Activated CD8-positive, alpha-beta memory T cell treated with anti-CD3 and anti-CD28 coated beads for 36 hours (primary cell): ENCODE results near the gene STARD3NL. TPM values are rescaled to one million over a fixed set of nuclear protein-coding genes. Genes with fewer than 3 reads are reported as not detected.
"Not testable (repeated sequence)": the region's sequence is repeated elsewhere in the genome, so short reads cannot be mapped to it uniquely, and the experiment has no call there.

Experiments
- CTCF ChIA-PET: fragments of 350-600 bp; sonication (Branson Sonifier 250); formaldehyde crosslinking; loops from one replicate; lab custom pipeline; 2021; ENCODE audit warnings: antibody characterized with exemption; lab: Charles Lee
- POLR2A ChIA-PET: fragments of 350-600 bp; sonication (Branson Sonifier 250); formaldehyde crosslinking; loops from one replicate; lab custom pipeline; 2021; ENCODE audit warnings: antibody characterized with exemption; lab: Charles Lee
- total RNA-seq, 2 experiments: library from RNA; stranded (reverse); gene quantifications; one replicate each; pipeline ENCODE4 v1.2.3, GENCODE V29; 2021

Gene STARD3NL
- total RNA-seq, 2 experiments from 2014 or later = 46.4 to 48.1 TPM

DNA sequence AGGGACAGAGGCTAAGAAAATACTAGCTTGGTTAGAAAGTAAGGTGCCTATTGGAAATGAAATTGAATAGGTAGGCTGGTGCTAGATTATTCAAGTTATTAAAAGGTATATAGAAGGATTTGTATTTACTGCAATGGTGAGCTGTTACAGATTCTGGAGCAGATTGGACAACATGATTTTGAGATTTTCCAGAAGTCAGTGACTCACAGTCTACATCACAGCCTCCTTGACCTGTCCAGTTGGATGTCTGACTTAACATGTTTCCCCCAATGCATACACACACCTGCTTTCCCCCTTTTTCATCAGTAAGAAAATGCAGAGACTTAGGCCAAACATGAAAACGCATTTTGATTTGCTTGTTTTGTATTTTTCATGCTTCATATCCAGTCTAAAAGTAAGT lies 33.4 kb downstream of the STARD3NL start:
- ChIA-PET POLR2A (no interaction called here), CTCF (interaction anchor here (1.2 kb wide), 1 partner anchor 120 kb away, joined by 3 read pairs; no protein-coding TSS in a partner anchor)

GRCh38 chr7:38211940-38212339 lies 33.9 kb downstream of the STARD3NL start:
- ChIA-PET POLR2A (no interaction called here), CTCF (interaction anchor here (0.6 to 2.0 kb wide), 3 partner anchors 14 to 123 kb away, joined by 3 to 5 read pairs (median 3); no protein-coding TSS in a partner anchor)

DNA sequence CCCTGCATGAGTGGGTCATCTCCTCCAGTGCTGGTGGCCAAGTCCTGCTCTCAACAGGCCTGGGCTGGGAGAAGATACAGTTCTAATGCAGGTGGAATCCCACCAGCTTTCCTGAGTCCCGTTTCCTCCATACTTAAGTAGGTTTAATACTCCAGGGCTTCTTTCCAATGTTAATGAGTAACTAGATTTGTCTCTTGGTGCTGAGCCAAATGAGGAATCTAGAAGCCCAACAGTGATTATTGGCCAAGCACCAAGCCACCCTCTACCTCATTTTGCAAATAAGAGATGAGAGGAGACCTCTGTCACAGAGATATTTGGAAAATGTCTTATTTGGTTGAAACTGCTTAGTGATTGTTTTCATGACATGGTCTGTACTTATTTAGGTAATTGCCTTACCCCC lies 37.1 kb downstream of the STARD3NL start:
- ChIA-PET POLR2A (interaction anchor here (1.2 kb wide), 1 partner anchor 154 kb away, joined by 3 read pairs; no protein-coding TSS in a partner anchor), CTCF (interaction anchor here (0.6 to 10.2 kb wide), 25 partner anchors 8 to 1514 kb away, joined by 3 to 145 read pairs (median 6); no protein-coding TSS in a partner anchor)

DNA sequence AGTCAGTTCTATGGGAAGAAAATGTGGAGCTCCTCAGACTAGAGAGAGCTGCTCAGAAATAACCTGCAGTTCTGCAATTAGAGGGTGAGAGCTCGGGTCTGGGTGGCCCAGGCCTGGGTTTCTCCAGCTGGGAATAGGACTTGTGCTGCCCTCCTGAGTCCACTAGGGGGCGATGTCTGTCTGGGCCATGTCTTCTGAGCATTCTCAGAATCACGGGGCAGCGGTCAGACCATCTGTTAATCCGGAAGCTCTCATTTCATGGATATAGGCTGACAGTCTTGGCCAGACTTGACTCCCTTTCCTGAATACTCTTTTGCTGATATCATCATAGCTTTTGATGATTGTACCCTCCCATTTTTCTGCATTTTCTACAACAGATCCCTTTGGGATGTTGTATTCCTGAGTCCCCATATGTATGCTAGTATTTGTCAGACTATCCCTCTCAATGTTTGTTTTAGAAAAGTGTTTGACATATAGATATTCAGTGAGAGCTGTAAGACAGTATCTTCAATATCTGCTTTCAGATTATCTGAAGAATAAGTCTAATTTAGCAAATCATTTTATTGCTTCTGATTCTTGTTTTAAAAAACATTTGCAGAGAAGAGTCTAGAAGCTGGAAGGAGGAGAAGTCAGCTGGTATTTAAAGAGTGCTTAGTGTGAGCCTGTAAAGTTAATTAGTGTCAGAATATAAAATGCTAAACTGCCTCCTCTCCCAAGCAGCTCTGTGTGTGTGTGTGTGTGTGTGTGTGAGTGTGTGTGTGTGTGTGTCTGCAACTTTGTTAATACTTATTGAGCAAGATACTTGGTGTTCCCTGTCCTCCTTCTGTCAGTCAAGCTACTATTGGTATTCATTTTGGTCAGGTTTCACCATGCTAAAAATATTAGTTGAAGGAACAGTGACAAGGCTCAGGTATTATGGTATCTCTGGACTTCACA lies 38.0 kb downstream of the STARD3NL start:
- ChIA-PET CTCF (interaction anchor here (0.6 to 10.2 kb wide), 34 partner anchors 9 to 1629 kb away, joined by 3 to 145 read pairs (median 4); no protein-coding TSS in a partner anchor), POLR2A (interaction anchor here (0.8 to 1.2 kb wide), 2 partner anchors 35 to 153 kb away, joined by 3 read pairs; no protein-coding TSS in a partner anchor)

GRCh38 chr7:38217672-38218071 lies 39.6 kb downstream of the STARD3NL start:
- POLR2A ChIA-PET = interaction anchor here (0.6 to 1.2 kb wide), 2 partner anchors 15 to 1375 kb away, joined by 3 read pairs; no protein-coding TSS in a partner anchor

GRCh38 chr7:38220452-38220851 lies 42.4 kb downstream of the STARD3NL start:
- ChIA-PET CTCF (interaction anchor here (0.9 to 10.2 kb wide), 7 partner anchors 107 to 153 kb away, joined by 3 to 145 read pairs (median 4); no protein-coding TSS in a partner anchor), POLR2A (no interaction called here)

More at GRCh38 chr7:38217672-38218071, 39.6 kb downstream of the STARD3NL start:
- CTCF ChIA-PET = interaction anchor here (1.0 to 10.2 kb wide), 5 partner anchors 113 to 151 kb away, joined by 3 to 145 read pairs (median 5); no protein-coding TSS in a partner anchor

DNA sequence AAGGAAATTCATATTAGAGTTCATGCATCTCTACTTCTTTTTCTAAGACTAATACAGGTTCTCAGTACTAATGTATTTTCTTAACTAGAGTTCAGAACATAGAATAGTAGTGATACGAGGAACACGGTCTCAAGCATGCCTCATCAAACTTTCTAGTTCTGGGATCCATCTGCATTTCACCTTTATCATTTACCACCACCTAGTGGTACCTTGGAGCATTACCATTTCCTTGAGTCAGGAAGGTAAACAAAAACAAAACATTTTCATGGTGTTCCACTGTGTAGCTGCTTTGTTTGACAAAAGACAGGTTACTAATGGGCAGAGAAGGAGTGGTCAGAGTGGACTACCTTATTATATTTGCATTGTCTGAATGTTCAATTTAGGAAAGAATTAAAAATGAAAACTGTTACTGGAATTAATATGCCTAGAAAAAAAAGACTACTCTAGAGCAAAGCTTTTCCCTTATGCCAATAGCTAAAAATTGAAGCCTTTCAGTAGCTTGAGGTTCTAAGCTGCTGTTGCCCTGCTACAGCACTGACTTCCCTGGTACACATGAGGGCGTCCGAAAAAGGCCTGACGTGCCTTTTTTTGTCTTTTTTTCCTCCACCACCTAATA lies 44.5 kb downstream of the STARD3NL start:
- ChIA-PET POLR2A (no interaction called here), CTCF (interaction anchor here (0.8 to 10.2 kb wide), 10 partner anchors 9 to 151 kb away, joined by 3 to 145 read pairs (median 4); no protein-coding TSS in a partner anchor)

DNA sequence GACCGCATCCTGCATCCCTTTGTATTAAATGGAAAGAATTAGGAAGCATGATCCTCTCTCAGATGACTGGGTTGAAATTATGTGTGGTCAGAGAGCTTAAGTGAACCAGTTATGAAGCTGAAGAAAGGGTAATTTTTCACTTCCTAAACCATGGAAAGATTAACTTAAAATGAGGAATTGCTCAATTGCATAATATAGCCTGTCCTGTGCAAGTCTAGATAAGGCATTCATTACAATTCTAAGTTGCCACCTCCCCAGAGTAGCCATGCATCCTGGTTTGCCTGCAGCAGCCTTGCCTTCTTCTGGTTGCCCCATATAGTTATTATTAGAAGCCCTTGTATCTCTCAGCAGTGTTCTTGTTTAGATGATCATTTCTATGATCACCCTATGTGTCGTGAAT lies 45.3 kb downstream of the STARD3NL start:
- ChIA-PET CTCF (interaction anchor here (0.8 to 10.2 kb wide), 7 partner anchors 8 to 151 kb away, joined by 3 to 145 read pairs (median 6); no protein-coding TSS in a partner anchor), POLR2A (no interaction called here)

DNA sequence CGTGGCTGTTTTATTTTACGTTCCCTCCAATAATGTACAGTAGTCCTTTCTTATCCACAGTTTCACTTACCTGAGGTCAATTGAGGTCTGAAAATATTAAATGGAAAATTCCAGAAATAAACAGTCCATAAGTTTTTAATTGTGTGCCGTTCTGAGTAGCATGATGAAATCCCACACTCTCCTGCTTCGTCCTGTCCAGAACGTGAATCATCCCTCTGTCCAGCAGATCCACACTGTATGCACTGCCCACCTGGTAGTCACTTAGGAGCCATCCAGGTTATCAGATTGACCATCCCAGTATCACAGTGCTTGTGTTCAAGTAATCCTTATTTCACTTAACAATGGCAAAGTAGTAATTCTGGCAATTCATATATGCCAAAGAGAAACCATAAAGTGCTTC lies 46.3 kb downstream of the STARD3NL start:
- ChIA-PET POLR2A (no interaction called here), CTCF (interaction anchor here (10.2 kb wide), 1 partner anchor 144 kb away, joined by 145 read pairs; no protein-coding TSS in a partner anchor)

- CTCF ChIA-PET = interaction anchor here (0.8 kb wide), 1 partner anchor 13 kb away, joined by 4 read pairs; no protein-coding TSS in a partner anchor
- POLR2A ChIA-PET = no interaction called here
Measured at GRCh38 chr7:38229386-38229785, 51.3 kb downstream of the STARD3NL start.

DNA sequence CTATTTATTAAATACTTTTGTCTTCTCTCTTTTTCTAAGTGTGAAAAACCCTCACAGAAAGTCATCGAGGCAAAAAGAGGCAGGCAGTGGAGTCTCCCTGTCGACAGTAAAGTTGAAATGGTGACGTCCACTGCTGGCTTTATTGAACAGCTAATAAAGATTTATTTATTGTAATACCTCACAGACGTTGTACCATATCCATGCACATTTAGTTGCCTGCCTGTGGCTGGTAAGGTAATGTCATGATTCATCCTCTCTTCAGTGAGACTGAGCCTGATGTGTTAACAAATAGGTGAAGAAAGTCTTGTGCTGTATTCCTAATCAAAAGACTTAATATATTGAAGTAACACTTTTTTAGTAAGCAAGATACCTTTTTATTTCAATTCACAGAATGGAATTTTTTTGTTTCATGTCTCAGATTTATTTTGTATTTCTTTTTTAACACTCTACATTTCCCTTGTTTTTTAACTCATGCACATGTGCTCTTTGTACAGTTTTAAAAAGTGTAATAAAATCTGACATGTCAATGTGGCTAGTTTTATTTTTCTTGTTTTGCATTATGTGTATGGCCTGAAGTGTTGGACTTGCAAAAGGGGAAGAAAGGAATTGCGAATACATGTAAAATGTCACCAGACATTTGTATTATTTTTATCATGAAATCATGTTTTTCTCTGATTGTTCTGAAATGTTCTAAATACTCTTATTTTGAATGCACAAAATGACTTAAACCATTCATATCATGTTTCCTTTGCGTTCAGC lies 52.0 kb downstream of the STARD3NL start:
- CTCF ChIA-PET = interaction anchor here (0.8 kb wide), 1 partner anchor 14 kb away, joined by 4 read pairs; no protein-coding TSS in a partner anchor
- POLR2A ChIA-PET = no interaction called here

GRCh38 chr7:38232502-38233366 lies 54.7 kb downstream of the STARD3NL start:
- ChIA-PET CTCF (interaction anchor here (0.8 to 3.4 kb wide), 4 partner anchors 10 to 136 kb away, joined by 3 to 16 read pairs (median 4); no protein-coding TSS in a partner anchor), POLR2A (interaction anchor here (0.5 to 0.9 kb wide), 2 partner anchors 15 to 774 kb away, joined by 3 read pairs; no protein-coding TSS in a partner anchor)

- CTCF ChIA-PET = interaction anchor here (1.0 to 3.4 kb wide), 2 partner anchors 101 to 134 kb away, joined by 5 to 16 read pairs; no protein-coding TSS in a partner anchor
- POLR2A ChIA-PET = not testable (repeated sequence)
Measured at GRCh38 chr7:38234759-38235158, 56.7 kb downstream of the STARD3NL start.

DNA sequence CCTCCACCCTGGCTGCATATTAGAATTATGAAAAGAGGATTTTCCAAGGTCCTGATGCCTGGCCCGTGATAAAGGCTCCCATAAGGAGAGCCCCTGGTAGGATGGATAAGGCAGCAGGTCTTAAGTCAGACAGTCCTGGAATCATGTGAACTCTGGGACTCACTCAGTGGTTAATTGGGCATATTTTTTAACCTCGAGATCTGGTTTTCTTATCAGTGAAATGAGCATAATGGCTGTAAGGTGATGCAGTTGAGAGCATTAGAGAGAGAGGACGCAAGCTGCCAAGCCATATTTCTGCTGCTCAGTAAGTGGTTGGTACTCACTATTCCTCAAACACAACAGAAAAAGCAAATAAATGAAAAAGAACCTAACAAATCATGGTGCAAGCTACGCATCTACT lies 57.6 kb downstream of the STARD3NL start:
- ChIA-PET POLR2A (no interaction called here), CTCF (interaction anchor here (0.9 kb wide), 1 partner anchor 99 kb away, joined by 5 read pairs; no protein-coding TSS in a partner anchor)

GRCh38 chr7:38239129-38239528 lies 61.1 kb downstream of the STARD3NL start:
- CTCF ChIA-PET = not testable (repeated sequence)

DNA sequence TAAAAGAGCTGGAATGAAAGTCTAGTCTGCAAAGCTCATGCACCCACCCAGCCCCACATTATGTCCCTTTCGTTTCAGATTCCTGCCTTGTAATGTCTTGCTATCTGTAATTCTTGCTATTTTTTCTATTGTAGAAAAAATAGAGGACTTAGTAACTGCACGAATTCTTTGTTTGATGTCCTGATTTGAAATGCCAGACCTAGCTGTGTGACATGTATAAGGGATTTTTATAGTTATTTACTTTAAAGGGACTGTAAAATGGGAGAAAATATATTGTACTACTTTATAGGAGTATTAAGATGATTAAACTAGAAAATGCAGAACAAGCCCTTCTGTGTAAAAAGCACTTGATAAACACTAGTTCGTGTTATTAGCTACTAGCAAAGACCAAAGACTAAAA lies 63.0 kb downstream of the STARD3NL start:
- CTCF ChIA-PET = no interaction called here

More at GRCh38 chr7:38239129-38239528, 61.1 kb downstream of the STARD3NL start:
- POLR2A ChIA-PET = not testable (repeated sequence)

GRCh38 chr7:38242814-38243213 lies 64.8 kb downstream of the STARD3NL start:
- ChIA-PET POLR2A (no interaction called here), CTCF (no interaction called here)

More for the DNA sequence above, 63.0 kb downstream of the STARD3NL start:
- POLR2A ChIA-PET = no interaction called here
